ENCODE results near the gene DNHD1. TPM values are rescaled to one million over a fixed set of nuclear protein-coding genes. Genes with fewer than 3 reads are reported as not detected.

DNHD1 gene
- total and polyA plus RNA-seq, 2 of the 13 experiments (the other 11 are each of a cell fraction or from before 2014, with no cell fraction given), result 2.7 to 9.3 TPM

GRCh38 chr11:6531267-6531752 lies 34.2 kb downstream of the DNHD1 start (continued):
- no peak for TF ChIP-seq ZUFSP (CRISPR knock-in tag; IDR thresholded peaks at IDR 0.05; ENCODE audit: borderline replicate concordance)
- peak; percentile 75 for TF ChIP-seq SMC3 (IDR thresholded peaks at IDR 0.05; ENCODE audit: low read length)
- peak; percentile 45 for TF ChIP-seq TEAD3 (CRISPR knock-in tag; optimal IDR thresholded peaks at IDR 0.05; ENCODE audit: borderline replicate concordance)
- no peak for TF ChIP-seq ZIK1 (CRISPR knock-in tag; IDR thresholded peaks at IDR 0.05; ENCODE audit: borderline replicate concordance, low read depth)
- no peak for TF ChIP-seq ZNF256 (CRISPR knock-in tag; conservative IDR thresholded peaks at IDR 0.05)
- peak; percentile 85 for TF ChIP-seq STAG1 (CRISPR knock-in tag; IDR thresholded peaks at IDR 0.05)
- no peak for TF ChIP-seq ZNF10 (CRISPR knock-in tag; IDR thresholded peaks at IDR 0.05; ENCODE audit: borderline replicate concordance, low read depth)
- TF ChIP-seq CCAR2 (optimal IDR thresholded peaks at IDR 0.05; ENCODE audit: low read depth, low read length), result no peak
- TF ChIP-seq ZNF446 (CRISPR knock-in tag; IDR thresholded peaks at IDR 0.05), result no peak
- TF ChIP-seq NFYB (CRISPR knock-in tag; IDR thresholded peaks at IDR 0.05), result no peak
- no peak for TF ChIP-seq ZBED4 (CRISPR knock-in tag; IDR thresholded peaks at IDR 0.05; ENCODE audit: borderline replicate concordance)
- no peak for TF ChIP-seq HNF1B (CRISPR knock-in tag; IDR thresholded peaks at IDR 0.05)
- no peak for TF ChIP-seq NFKBIZ (CRISPR knock-in tag; IDR thresholded peaks at IDR 0.05)
- no peak for TF ChIP-seq ZNF879 (CRISPR knock-in tag; IDR thresholded peaks at IDR 0.05)
- TF ChIP-seq FOSL2 (CRISPR knock-in tag; IDR thresholded peaks at IDR 0.05), result no peak
- TF ChIP-seq ZNF574 (CRISPR knock-in tag; IDR thresholded peaks at IDR 0.05), result no peak
- no peak for TF ChIP-seq NPAS2 (CRISPR knock-in tag; IDR thresholded peaks at IDR 0.05; ENCODE audit: borderline replicate concordance)
- no peak for TF ChIP-seq MYPOP (CRISPR knock-in tag; IDR thresholded peaks at IDR 0.05)
- TF ChIP-seq MIXL1 (CRISPR knock-in tag; IDR thresholded peaks at IDR 0.05), result no peak

All from HepG2 (cell line).